ENCODE measurements around the gene RNF225. TPM values are rescaled to one million over a fixed set of nuclear protein-coding genes. Genes with fewer than 3 reads are reported as not detected.

RNF225 gene
- total RNA-seq, 1 donor from 2014 or later = not detected

- no peak overlapping the region for H3K27ac Mint-ChIP-seq (ENCODE audit: unreplicated experiment)
- peaks cover 17% of the 10 kb centered on the region for H3K27me3 Mint-ChIP-seq (ENCODE audit: unreplicated experiment)
- no peak for DNase-seq (ENCODE audit: low spot score)
- H3K9me3 Mint-ChIP-seq (ENCODE audit: unreplicated experiment) = no peaks in the 10 kb centered on the region
- H3K4me3 Mint-ChIP-seq (ENCODE audit: unreplicated experiment) = peak overlapping the region; percentile 95
- H3K4me1 Mint-ChIP-seq (ENCODE audit: unreplicated experiment) = peaks cover 15% of the 10 kb centered on the region
- no peak for TF ChIP-seq CTCF (IDR thresholded peaks at IDR 0.05; ENCODE audit: unreplicated experiment)
- H3K36me3 Mint-ChIP-seq (ENCODE audit: low read depth, unreplicated experiment) = peaks cover 12% of the 10 kb centered on the region
Observed at GRCh38 chr19:58407658-58408151, 12.2 kb downstream of the RNF225 start.

GRCh38 chr19:58408152-58409009 lies 12.9 kb downstream of the RNF225 start, which contains the start of gene ZNF584:
Gene ZNF584, plus strand, starts transcription at chr19:58408649. Its CDS starts 499 bp downstream, at chr19:58409148.
- no peak for TF ChIP-seq CTCF (IDR thresholded peaks at IDR 0.05; ENCODE audit: unreplicated experiment)
- peak within 1 kb of the TSS; percentile 95 for H3K4me3 Mint-ChIP-seq (ENCODE audit: unreplicated experiment)
- H3K27me3 Mint-ChIP-seq (ENCODE audit: unreplicated experiment) = peaks cover 17% of the 10 kb centered on the region
- DNase-seq (ENCODE audit: low spot score) = peak; percentile 94
- peak within 1 kb of the TSS; percentile 84 for H3K27ac Mint-ChIP-seq (ENCODE audit: unreplicated experiment)
- H3K36me3 Mint-ChIP-seq (ENCODE audit: low read depth, unreplicated experiment) = peaks cover 12% of the 10 kb centered on the region
- no peaks in the 10 kb centered on the region for H3K9me3 Mint-ChIP-seq (ENCODE audit: unreplicated experiment)
- H3K4me1 Mint-ChIP-seq (ENCODE audit: unreplicated experiment) = peaks cover 15% of the 10 kb centered on the region

- TF ChIP-seq CTCF (IDR thresholded peaks at IDR 0.05; ENCODE audit: unreplicated experiment) = peak; percentile 15
- H3K4me3 Mint-ChIP-seq (ENCODE audit: unreplicated experiment) = peak overlapping the region; percentile 94
- peak; percentile 21 for DNase-seq (ENCODE audit: low spot score)
- peaks cover 17% of the 10 kb centered on the region for H3K27me3 Mint-ChIP-seq (ENCODE audit: unreplicated experiment)
- peaks cover 12% of the 10 kb centered on the region for H3K36me3 Mint-ChIP-seq (ENCODE audit: low read depth, unreplicated experiment)
- H3K9me3 Mint-ChIP-seq (ENCODE audit: unreplicated experiment) = no peaks in the 10 kb centered on the region
- H3K4me1 Mint-ChIP-seq (ENCODE audit: unreplicated experiment) = peaks cover 15% of the 10 kb centered on the region
- H3K27ac Mint-ChIP-seq (ENCODE audit: unreplicated experiment) = peak overlapping the region; percentile 71
Observed at GRCh38 chr19:58409010-58409790, 13.7 kb downstream of the RNF225 start.

DNA sequence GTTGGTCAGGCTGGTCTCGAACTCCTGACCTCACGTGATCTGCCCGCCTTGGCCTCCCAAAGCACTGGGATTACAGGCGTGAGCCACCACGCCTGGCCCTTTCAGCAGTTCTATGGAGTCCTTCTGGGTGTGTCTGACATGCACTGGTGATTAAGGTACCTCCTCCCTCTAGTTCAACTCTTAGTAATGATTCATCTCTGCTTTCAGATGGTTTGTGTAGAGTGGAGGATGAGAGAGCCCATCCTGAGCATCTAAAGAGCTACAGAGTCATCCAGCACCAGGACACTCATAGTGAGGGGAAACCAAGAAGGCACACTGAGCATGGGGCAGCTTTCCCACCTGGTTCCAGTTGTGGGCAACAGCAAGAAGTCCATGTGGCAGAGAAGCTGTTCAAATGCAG lies 21.1 kb downstream of the RNF225 start:
- Mint-ChIP-seq H3K4me3 (ENCODE audit: unreplicated experiment) (no peak overlapping the region), H3K4me1 (ENCODE audit: unreplicated experiment) (no peaks in the 10 kb centered on the region), H3K36me3 (ENCODE audit: low read depth, unreplicated experiment) (peaks cover 30% of the 10 kb centered on the region), H3K27me3 (ENCODE audit: unreplicated experiment) (no peaks in the 10 kb centered on the region), H3K27ac (ENCODE audit: unreplicated experiment) (no peak overlapping the region), H3K9me3 (ENCODE audit: unreplicated experiment) (no peaks in the 10 kb centered on the region)
- no peak for DNase-seq (ENCODE audit: low spot score)
- TF ChIP-seq CTCF (IDR thresholded peaks at IDR 0.05; ENCODE audit: unreplicated experiment) = no peak

Data from endothelial cell (in vitro differentiated cells).